Mesothelial cell of epicardium (in vitro differentiated cells): ENCODE measurements around the gene SEC14L5. TPM values are rescaled to one million over a fixed set of nuclear protein-coding genes. Genes with fewer than 3 reads are reported as not detected.

Experiments
- DNase-seq, 2 experiments: peaks; one replicate each; pipeline ENCODE4 v3.0.0; 2021; ENCODE audit warnings: low spot score in 2 of 2; ENCODE audit not compliant: unreplicated experiment in 2 of 2
- H3K27ac Mint-ChIP-seq: 2 replicates; pipeline ENCODE4 v1.8.0; 2021; ENCODE audit warnings: mixed read lengths
- H3K27me3 Mint-ChIP-seq: 2 replicates; pipeline ENCODE4 v1.8.0; 2021; ENCODE audit warnings: low read depth, mixed read lengths
- H3K36me3 Mint-ChIP-seq: 2 replicates; pipeline ENCODE4 v1.8.0; 2021; ENCODE audit warnings: mixed read lengths
- H3K4me1 Mint-ChIP-seq: 2 replicates; pipeline ENCODE4 v1.8.0; 2021; ENCODE audit warnings: mixed read lengths
- H3K4me3 Mint-ChIP-seq: 2 replicates; pipeline ENCODE4 v1.8.0; 2021; ENCODE audit warnings: mild to moderate bottlenecking, moderate library complexity, mixed read lengths
- H3K9me3 Mint-ChIP-seq: 2 replicates; pipeline ENCODE4 v1.8.0; 2021; ENCODE audit warnings: mixed read lengths
- total RNA-seq: library from RNA; stranded (reverse); gene quantifications from 3 replicates; pipeline ENCODE4 v1.2.1, GENCODE V29; 2021
- TF ChIP-seq, protein P1 (sequence below): fragments of 200-600 bp; sonication (generic); IDR thresholded peaks from one replicate; pipeline ENCODE4 v1.5.0; 2021; ENCODE audit warnings: antibody characterized with exemption; ENCODE audit not compliant: unreplicated experiment

SEC14L5 gene
- total RNA-seq, 1 donor from 2014 or later: 0.13 TPM

DNA sequence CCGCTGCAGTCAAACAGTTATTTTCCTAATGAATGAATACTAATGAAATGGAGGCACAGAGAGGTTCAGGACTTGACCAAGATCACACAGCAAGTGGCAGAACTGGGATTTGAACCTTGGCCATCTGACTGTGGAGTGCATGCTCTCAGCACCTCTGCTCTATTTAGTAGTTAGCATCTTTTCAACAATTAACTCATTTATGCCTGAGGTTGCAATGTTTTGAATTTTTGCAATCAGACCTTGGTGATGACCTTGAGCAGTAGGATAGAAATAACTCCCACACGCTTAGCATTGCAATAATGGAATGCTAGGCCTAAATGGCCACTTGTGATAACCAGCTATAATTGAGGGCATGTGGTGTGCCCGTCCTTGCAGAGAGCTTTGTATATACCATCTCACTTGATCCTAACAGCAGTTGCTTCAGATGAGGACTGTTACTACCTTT is 44.6 kb downstream of the SEC14L5 start:
- no peak overlapping the region for H3K4me3 Mint-ChIP-seq
- no peaks in the 10 kb centered on the region for H3K9me3 Mint-ChIP-seq
- TF ChIP-seq, protein P1, sequence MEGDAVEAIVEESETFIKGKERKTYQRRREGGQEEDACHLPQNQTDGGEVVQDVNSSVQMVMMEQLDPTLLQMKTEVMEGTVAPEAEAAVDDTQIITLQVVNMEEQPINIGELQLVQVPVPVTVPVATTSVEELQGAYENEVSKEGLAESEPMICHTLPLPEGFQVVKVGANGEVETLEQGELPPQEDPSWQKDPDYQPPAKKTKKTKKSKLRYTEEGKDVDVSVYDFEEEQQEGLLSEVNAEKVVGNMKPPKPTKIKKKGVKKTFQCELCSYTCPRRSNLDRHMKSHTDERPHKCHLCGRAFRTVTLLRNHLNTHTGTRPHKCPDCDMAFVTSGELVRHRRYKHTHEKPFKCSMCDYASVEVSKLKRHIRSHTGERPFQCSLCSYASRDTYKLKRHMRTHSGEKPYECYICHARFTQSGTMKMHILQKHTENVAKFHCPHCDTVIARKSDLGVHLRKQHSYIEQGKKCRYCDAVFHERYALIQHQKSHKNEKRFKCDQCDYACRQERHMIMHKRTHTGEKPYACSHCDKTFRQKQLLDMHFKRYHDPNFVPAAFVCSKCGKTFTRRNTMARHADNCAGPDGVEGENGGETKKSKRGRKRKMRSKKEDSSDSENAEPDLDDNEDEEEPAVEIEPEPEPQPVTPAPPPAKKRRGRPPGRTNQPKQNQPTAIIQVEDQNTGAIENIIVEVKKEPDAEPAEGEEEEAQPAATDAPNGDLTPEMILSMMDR: no peak
- H3K27me3 Mint-ChIP-seq: peaks cover 5% of the 10 kb centered on the region
- no peak for DNase-seq
- H3K36me3 Mint-ChIP-seq: no peaks in the 10 kb centered on the region
- H3K27ac Mint-ChIP-seq: no peak overlapping the region
- no peaks in the 10 kb centered on the region for H3K4me1 Mint-ChIP-seq

DNA sequence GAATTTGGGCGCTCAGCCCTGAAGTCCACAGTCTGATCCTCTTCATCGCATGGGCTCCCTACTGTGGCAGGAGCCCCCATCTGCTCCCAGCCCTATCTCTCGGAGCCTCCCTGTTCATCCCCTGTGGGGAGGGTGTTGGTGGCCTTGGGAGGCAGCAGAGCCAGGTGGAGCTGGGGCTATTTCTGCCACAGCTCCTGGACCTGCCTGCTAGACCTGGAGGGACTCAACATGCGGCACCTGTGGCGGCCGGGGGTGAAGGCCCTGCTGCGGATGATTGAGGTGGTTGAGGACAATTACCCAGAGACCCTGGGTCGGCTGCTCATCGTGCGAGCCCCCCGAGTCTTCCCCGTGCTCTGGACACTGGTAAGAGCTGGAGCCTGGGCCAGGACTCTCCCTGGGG is 45.1 kb downstream of the SEC14L5 start:
- TF ChIP-seq, protein P1: no peak
- Mint-ChIP-seq H3K4me1 (no peaks in the 10 kb centered on the region), H3K27ac (no peak overlapping the region), H3K27me3 (peaks cover 5% of the 10 kb centered on the region), H3K9me3 (no peaks in the 10 kb centered on the region), H3K4me3 (no peak overlapping the region), H3K36me3 (no peaks in the 10 kb centered on the region)
- no peak for DNase-seq

- Mint-ChIP-seq H3K4me1 (no peaks in the 10 kb centered on the region), H3K9me3 (no peaks in the 10 kb centered on the region), H3K4me3 (no peak overlapping the region), H3K27me3 (peaks cover 5% of the 10 kb centered on the region), H3K27ac (no peak overlapping the region), H3K36me3 (no peaks in the 10 kb centered on the region)
- TF ChIP-seq, protein P1: no peak
- DNase-seq: no peak
Observed at GRCh38 chr16:5003828-5004227, 45.7 kb downstream of the SEC14L5 start.

DNA sequence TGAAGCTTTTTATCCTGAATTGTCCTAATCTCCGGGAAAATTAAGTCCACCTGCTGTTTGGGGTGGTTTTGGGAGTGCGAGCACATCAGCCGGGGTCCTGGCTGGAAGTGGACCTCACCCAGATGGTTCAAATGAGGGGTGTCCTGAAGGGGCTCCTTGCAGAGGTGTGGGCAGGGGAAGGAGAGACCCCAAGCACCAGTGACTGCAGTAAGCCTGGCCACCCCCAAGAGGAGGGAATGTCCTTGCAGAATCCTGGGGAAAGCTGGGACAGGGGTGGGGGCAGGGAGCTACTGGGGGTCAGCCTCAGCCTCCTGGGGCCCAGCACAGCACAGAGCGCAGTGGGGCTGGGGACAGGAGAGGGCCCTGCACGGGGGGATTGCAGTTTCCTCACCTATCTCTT is 46.2 kb downstream of the SEC14L5 start:
- Mint-ChIP-seq H3K4me1 (no peaks in the 10 kb centered on the region), H3K36me3 (no peaks in the 10 kb centered on the region), H3K27me3 (peaks cover 9% of the 10 kb centered on the region), H3K27ac (no peak overlapping the region), H3K4me3 (no peak overlapping the region), H3K9me3 (no peaks in the 10 kb centered on the region)
- DNase-seq: no peak
- TF ChIP-seq, protein P1: no peak

DNA sequence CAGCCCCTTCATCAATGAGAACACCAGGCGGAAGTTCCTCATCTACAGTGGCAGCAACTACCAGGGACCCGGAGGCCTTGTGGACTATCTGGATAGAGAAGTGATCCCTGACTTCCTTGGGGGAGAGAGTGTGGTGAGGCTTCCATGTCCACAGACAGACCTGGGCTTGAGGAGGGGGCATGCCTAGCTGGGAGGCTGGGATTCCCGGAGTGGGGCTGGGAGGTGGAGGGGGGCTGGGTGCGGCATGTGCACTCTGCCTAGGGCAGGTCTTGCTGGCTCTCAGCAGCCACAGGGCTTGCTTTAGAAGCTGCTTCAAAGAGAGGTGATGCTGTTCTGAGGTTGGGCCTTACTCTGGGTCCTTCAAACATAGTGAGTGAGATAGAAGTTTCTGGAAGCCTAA is 47.8 kb downstream of the SEC14L5 start:
- TF ChIP-seq, protein P1: no peak
- Mint-ChIP-seq H3K27me3 (peaks cover 20% of the 10 kb centered on the region), H3K27ac (no peak overlapping the region), H3K4me1 (no peaks in the 10 kb centered on the region), H3K4me3 (no peak overlapping the region), H3K36me3 (no peaks in the 10 kb centered on the region), H3K9me3 (no peaks in the 10 kb centered on the region)
- DNase-seq: no peak
